Epithelial cell of esophagus (primary cell): ENCODE results near the gene DBNDD2.

Experiments
- DNase-seq: peaks from one replicate; pipeline ENCODE4 v3.0.0; 2010; ENCODE audit warnings: low read depth
- H3K4me3 ChIP-seq: 2 replicates; pipeline ENCODE4 v1.5.1; 2011; ENCODE audit warnings: mild to moderate bottlenecking, low read length, control low read depth
- CTCF ChIP-seq: IDR thresholded peaks from 2 replicates; pipeline ENCODE4 v1.5.1; 2011; ENCODE audit warnings: low read depth, mild to moderate bottlenecking, low read length, control low read depth, inconsistent platforms; ENCODE audit not compliant: insufficient read depth; ENCODE audit errors: missing control alignments

DBNDD2 gene

GRCh38 chr20:45426320-45427016 is 18.4 kb downstream of the DBNDD2 start:
- no peak for DNase-seq
- no peak for TF ChIP-seq CTCF
- H3K4me3 ChIP-seq, result no peak overlapping the region

GRCh38 chr20:45427236-45428149 is 19.4 kb downstream of the DBNDD2 start:
- H3K4me3 ChIP-seq, result no peak overlapping the region
- no peak for TF ChIP-seq CTCF
- DNase-seq, result no peak

- H3K4me3 ChIP-seq, result no peak overlapping the region
- DNase-seq, result no peak
- no peak for TF ChIP-seq CTCF
Observed at GRCh38 chr20:45429618-45430017, 21.5 kb downstream of the DBNDD2 start.

GRCh38 chr20:45432294-45432693 is 24.2 kb downstream of the DBNDD2 start:
- no peak for TF ChIP-seq CTCF
- DNase-seq, result no peak
- no peak overlapping the region for H3K4me3 ChIP-seq

GRCh38 chr20:45433316-45433715 is 25.2 kb downstream of the DBNDD2 start:
- no peak for TF ChIP-seq CTCF
- no peak overlapping the region for H3K4me3 ChIP-seq
- DNase-seq, result no peak

GRCh38 chr20:45433976-45434375 is 25.9 kb downstream of the DBNDD2 start:
- no peak overlapping the region for H3K4me3 ChIP-seq
- DNase-seq, result no peak
- no peak for TF ChIP-seq CTCF
